Measurements from ENCODE around the gene AURKA. TPM values are rescaled to one million over a fixed set of nuclear protein-coding genes. Genes with fewer than 3 reads are reported as not detected.

The AURKA gene
- total and polyA plus RNA-seq, 2 donors, result 2.5 to 13.5 TPM

Other genes starting within 250 kb of the AURKA start
- gene MC3R, start 143.5 kb downstream of the AURKA start, total RNA-seq, result not detected
- gene MC3R, start 143.5 kb downstream of the AURKA start, polyA plus RNA-seq, result not detected
- 31.2 TPM for gene FAM210B, start 33.2 kb downstream of the AURKA start, total RNA-seq
- gene FAM210B, start 33.2 kb downstream of the AURKA start, polyA plus RNA-seq, result 49.0 TPM
- 40.8 TPM for gene CSTF1, start 430 bp upstream of the AURKA start, total RNA-seq
- 18.8 TPM for gene CSTF1, start 430 bp upstream of the AURKA start, polyA plus RNA-seq
- 1.9 TPM for gene CASS4, start 20.0 kb upstream of the AURKA start, total RNA-seq
- 1.1 TPM for gene CASS4, start 20.0 kb upstream of the AURKA start, polyA plus RNA-seq
- gene RTF2, start 76.4 kb upstream of the AURKA start, total RNA-seq, result 49.3 TPM
- gene RTF2, start 76.4 kb upstream of the AURKA start, polyA plus RNA-seq, result 115 TPM
- gene FAM209A, start 132.5 kb upstream of the AURKA start, total RNA-seq, result not detected
- gene FAM209A, start 132.5 kb upstream of the AURKA start, polyA plus RNA-seq, result 0.15 TPM
- gene FAM209B, start 141.0 kb upstream of the AURKA start, total RNA-seq, result not detected
- 0.28 TPM for gene FAM209B, start 141.0 kb upstream of the AURKA start, polyA plus RNA-seq
- 1.8 TPM for gene TFAP2C, start 237.1 kb upstream of the AURKA start, total RNA-seq
- gene TFAP2C, start 237.1 kb upstream of the AURKA start, polyA plus RNA-seq, result 1.2 TPM